ENCODE results near the gene NBAS.

Gene NBAS

GRCh38 chr2:15299904-15300520 lies 261.1 kb downstream of the NBAS start:
- no peak for DNase-seq (ENCODE audit: low read depth)
- no peak for TF ChIP-seq CTCF (conservative IDR thresholded peaks at IDR 0.05; ENCODE audit: control insufficient read depth, insufficient read depth, low read depth, low read length)
- H3K4me3 ChIP-seq (ENCODE audit: control insufficient read depth, low read depth, low read length) = no peak overlapping the region

GRCh38 chr2:15298770-15299169 lies 262.4 kb downstream of the NBAS start:
- DNase-seq (ENCODE audit: low read depth) = peak; percentile 84
- no peak overlapping the region for H3K4me3 ChIP-seq (ENCODE audit: control insufficient read depth, low read depth, low read length)
- no peak for TF ChIP-seq CTCF (conservative IDR thresholded peaks at IDR 0.05; ENCODE audit: control insufficient read depth, insufficient read depth, low read depth, low read length)

- DNase-seq (ENCODE audit: low read depth) = no peak
- H3K4me3 ChIP-seq (ENCODE audit: control insufficient read depth, low read depth, low read length) = no peak overlapping the region
- no peak for TF ChIP-seq CTCF (conservative IDR thresholded peaks at IDR 0.05; ENCODE audit: control insufficient read depth, insufficient read depth, low read depth, low read length)
Measured at GRCh38 chr2:15293262-15293937, 267.7 kb downstream of the NBAS start.

- H3K4me3 ChIP-seq (ENCODE audit: control insufficient read depth, low read depth, low read length) = no peak overlapping the region
- no peak for DNase-seq (ENCODE audit: low read depth)
- no peak for TF ChIP-seq CTCF (conservative IDR thresholded peaks at IDR 0.05; ENCODE audit: control insufficient read depth, insufficient read depth, low read depth, low read length)
Measured at GRCh38 chr2:15287447-15288184, 273.5 kb downstream of the NBAS start.

GRCh38 chr2:15284614-15285013 lies 276.5 kb downstream of the NBAS start:
- TF ChIP-seq CTCF (conservative IDR thresholded peaks at IDR 0.05; ENCODE audit: control insufficient read depth, insufficient read depth, low read depth, low read length) = no peak
- H3K4me3 ChIP-seq (ENCODE audit: control insufficient read depth, low read depth, low read length) = no peak overlapping the region
- no peak for DNase-seq (ENCODE audit: low read depth)

- no peak overlapping the region for H3K4me3 ChIP-seq (ENCODE audit: control insufficient read depth, low read depth, low read length)
- no peak for TF ChIP-seq CTCF (conservative IDR thresholded peaks at IDR 0.05; ENCODE audit: control insufficient read depth, insufficient read depth, low read depth, low read length)
- no peak for DNase-seq (ENCODE audit: low read depth)
Measured at GRCh38 chr2:15281681-15282080, 279.5 kb downstream of the NBAS start.
